HG02943 (cell line): ENCODE results near the gene MICOS13.

Experiments used
- ATAC-seq: cut with Tn5 transposase; IDR thresholded peaks from one replicate; pipeline ENCODE4 v1.9.1; 2021; ENCODE audit warnings: mild to moderate bottlenecking, low read depth, moderate library complexity; ENCODE audit not compliant: unreplicated experiment

The MICOS13 gene

DNA sequence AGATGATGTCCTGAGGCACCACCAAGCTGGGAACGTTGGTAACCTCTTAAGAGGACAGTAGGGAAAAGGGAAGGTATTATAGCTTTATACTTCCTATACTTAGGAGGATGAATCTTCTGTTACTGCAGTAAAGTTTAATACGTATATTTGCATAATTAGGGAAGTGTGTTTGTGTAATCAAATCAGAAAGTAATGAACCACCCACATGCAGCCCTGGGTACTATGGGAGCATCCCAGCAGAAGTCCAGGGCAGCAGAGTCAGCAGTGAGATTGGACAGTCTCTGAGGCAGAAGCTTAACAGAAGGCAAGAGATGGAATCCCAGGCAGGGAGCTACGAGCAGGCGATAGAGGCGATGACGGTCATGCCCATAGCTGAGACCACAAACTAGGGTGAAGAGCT is 44.9 kb downstream of the MICOS13 start:
- no peak for ATAC-seq

DNA sequence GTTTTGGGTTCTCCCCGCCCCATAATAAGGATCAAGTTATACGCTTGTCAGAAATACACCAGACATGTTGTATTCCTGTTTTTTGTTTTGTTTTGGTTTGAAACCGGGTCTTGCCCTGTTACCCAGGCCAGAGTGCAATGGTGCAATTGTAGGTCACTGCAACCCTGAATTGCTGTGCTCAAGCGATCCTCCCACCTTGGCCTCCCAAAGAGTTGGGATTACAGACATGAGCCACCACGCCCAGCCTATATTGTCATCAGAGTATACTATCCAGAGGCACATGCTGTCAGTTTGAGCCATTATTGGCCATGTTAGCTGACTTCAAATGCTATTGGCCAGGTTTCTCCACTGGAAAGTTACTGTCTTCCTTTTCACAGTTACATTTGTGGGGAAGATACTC is 47.7 kb downstream of the MICOS13 start:
- ATAC-seq, result no peak

DNA sequence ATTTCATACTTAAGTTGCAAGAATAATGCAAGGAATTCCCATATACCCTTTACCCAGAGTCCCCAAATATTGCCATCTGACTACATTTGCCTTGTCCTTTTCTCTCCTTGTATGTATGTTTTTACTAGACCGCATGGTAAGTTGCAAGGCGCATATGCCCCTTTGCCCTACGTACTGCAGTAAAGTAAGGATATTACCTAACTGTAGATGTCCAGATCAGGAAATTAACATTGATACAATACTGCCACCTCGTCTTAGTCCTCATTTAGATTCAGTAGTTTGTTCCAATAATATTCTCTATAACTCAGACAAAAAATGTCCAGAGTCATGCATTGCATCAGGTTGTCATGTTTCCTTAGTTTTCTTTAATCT is 48.1 kb downstream of the MICOS13 start:
- no peak for ATAC-seq

DNA sequence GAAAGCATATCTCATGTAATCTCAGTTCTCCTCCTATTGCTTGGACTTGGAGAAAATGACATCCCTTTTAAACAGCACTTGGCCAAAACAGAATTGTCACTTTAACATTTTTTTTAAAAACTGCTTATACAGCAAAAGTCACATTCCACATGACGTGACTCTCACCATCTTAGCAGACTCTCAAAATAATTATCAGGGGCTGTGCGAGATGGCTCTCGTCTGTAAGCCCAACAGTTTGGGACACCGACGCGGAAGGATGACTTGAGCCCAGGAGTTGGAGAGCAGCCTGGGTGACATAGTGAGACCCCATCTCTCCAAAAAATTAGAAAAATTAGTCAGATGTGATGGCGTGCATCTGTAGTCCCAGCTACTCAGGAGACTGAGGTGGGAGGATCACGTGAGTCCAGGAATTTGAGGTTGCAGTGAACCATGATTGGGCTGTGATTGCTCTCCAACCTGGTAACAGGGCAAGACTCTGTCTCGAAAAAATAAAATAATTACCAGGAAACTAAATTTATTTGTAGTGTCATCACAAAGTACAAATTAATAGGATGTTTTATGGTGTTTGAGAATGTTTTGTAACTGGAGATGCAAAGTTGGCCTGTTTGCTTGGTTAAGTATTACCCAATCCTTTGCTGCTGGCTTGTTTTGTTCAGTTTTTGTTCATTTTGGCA is 48.6 kb downstream of the MICOS13 start:
- ATAC-seq, result no peak

DNA sequence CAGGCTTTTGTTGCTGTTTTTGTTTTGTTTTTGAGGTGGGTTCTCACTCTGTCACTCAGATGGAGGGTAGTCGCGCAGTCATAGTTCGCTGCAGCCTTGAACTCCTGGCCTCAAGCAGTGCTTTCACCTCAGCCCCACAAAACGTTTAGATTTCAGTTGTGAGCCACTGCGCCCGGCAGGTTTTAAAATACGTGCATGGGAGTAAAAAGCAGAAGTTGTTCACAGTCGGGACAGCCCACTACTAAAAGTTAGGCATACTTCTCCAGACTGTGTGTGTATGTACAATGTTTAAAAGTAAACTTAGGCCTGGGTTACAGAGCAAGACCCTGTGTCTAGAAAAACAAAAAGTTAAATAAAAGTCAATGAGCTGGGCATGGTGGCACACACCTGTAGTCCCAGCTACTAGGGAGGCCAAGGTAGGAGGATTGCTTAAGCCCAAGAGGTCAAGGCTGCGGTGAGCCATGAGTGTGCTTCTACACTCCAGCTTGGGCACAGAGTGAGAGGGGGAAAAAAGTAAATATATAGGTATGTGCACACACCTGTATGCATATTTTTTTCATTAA is 51.3 kb downstream of the MICOS13 start:
- no peak for ATAC-seq

DNA sequence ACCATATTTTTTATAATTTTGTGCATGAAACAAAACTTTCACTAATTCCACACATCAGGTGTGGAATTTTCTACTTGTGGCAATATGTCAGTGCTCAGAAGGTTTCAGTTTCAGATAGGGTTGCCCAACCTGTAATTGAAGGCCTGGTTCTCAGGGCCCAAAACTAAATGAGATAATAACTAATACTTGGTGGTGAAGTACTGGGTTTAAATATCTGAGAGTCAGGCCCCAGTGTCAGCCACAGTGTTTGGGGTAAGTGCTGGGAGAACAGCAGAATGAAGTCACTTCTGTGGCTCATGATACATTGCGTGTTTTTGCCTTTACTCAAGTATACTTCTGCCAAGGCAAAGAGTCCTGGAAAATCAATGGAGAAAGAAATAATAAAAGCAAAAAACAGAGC is 51.9 kb downstream of the MICOS13 start:
- ATAC-seq, result no peak
